ENCODE results near the gene KCNN1.
"Not testable (repeated sequence)": the region's sequence is repeated elsewhere in the genome, so short reads cannot be mapped to it uniquely, and the experiment has no call there.

Gene KCNN1

GRCh38 chr19:17969096-17969792 is 2.3 kb downstream of the KCNN1 start:
- DNase-seq, result no peak

GRCh38 chr19:17972230-17972629 is 5.3 kb downstream of the KCNN1 start:
- no peak for DNase-seq

GRCh38 chr19:17973759-17974158 is 6.9 kb downstream of the KCNN1 start:
- DNase-seq, result no peak

DNA sequence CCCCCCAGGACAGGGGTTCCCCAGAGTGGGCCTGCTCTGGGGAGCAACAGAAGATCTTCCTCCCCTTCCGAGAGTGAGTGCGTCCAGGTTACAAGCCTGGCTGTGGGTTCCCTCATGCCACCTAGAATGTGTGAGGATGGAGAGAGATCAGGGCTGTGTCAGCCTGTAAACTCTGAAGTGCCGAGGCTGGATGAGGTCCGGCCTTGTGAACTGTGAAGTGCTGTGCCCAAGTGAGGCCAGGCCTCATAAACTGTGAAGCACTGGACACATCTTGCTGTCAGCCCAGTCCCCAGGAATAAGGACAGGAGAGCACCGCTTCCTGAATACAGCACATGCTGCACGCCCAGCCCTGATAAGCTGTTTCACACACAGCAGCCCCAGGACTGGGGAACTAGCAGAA is 7.6 kb downstream of the KCNN1 start:
- DNase-seq, result no peak

DNA sequence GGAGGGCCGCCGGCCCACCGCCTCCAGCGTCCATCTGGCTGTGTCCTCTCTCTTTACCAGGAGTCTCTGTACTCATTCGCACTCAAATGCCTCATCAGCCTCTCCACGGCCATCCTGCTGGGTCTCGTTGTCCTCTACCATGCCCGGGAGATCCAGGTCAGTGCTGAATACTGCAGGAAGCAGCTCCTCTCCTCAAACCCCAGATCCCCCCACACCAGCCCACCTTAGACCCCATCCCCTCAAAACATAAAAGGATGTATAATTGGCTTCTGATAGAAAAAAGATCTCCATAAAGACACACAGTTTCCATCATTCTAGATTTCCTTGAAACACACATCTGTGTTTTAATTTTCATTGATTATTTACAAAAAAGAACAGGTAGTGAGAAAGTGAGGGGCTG is 8.1 kb downstream of the KCNN1 start:
- no peak for DNase-seq

GRCh38 chr19:17977021-17977420 is 10.1 kb downstream of the KCNN1 start:
- DNase-seq, result no peak

DNA sequence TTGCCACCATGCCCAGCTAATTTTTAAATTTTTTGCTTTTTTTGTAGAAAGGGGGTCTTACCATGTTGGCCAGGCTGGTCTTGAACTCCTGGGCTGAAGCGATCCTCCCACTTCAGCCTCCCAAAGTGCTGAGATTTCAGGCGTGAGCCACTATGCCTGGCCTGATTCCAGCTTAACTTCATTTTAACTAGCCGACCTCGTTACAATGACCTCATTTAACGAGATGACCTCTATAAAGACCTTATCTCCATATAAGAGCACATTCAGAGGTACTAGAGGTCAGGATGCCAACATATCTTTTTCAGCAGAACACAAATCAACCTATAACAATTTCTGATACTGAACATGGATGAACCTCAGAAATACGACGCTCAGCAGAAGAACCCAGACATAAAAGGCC is 10.6 kb downstream of the KCNN1 start:
- no peak for DNase-seq

- no peak for DNase-seq
These were observed 14.7 kb downstream of the KCNN1 start for GRCh38 chr19:17981611-17982010.

DNA sequence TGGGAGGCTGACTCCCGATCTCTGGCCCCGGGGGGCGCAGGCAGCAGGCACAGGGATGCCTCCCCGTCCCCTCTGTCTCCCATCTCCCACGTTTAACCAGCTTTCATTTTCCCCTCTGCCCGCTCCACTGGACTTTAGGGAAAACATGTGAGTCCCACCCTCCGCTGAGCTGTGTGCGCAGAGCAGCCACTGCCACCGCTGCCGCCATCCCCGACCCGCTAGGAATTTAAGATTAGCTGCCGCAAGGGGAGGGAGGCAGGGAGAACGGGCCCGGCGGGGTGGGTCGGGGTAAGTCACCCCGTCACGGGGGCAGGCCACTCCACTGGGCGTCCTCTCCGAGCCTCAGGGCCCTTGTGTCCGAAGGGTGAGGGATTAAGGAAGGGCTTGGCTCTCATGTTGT is 15.5 kb downstream of the KCNN1 start:
- no peak for DNase-seq

DNA sequence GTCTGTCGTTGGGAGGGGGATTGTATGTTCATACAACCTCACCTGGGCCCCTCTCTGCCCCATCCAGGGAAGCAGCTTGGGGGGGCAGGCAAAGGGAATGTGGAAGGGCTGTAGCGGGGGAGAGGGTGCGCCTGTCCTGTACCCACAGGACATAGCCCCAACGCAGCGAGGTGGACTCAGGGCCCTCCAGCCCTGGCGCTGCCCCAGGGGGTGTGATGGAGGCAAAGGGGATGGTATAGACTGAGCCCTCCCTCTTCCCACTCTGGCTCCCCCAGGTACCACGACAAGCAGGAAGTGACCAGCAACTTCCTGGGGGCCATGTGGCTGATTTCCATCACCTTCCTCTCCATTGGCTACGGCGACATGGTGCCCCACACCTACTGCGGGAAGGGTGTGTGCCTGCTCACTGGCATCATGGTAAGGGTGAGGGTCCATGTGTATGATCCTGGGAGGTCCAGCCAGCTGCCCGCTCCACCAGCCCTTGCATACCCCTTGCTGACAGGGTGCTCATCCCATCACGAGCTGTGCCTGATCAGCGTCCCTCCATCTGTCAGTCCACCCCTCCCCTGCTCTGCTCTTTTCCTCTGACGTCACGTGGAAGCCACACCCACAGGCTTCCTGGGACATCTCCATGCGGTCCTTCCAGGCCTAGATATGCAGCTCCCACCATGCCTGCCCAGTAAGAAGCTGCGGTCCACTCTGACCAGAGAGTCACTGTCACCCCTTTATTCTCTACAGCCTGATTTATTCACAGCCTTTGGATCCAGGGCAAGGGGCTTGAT is 18.3 kb downstream of the KCNN1 start:
- DNase-seq, result no peak

DNA sequence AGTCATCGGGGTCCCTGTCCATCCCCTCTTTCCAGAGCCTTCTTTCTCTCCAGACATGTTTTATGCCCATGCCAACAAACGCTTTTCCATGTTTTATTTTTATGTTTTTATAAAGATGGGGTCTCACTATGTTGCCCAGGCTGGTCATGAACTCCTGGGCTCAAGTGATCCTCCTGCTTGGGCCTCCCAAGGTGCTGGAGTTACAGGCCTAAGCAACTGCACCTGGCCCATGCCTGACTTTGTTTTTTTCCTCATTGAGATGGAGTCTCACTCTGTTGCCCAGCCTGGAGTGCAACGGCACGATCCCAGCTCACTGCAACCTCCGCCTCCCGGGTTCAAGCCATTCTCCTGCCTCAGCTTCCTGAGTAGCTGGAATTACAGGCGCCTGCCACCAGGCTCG is 19.7 kb downstream of the KCNN1 start:
- DNase-seq, result not testable (repeated sequence)

DNA sequence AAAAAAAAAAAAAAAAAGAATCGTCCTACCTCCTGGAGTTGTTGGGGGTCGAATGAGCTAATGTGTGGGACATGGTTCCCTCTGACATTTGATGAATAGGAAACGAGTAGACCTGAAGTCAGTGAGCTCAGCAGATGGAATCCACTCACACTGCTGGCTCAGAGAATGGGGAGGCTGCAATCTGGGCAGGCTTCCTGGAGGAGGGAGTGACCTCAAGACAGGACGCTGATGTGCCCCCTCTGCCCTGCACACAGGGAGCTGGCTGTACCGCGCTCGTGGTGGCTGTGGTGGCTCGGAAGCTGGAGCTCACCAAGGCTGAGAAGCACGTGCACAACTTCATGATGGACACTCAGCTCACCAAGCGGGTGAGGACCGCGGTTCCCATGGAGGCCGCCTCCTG is 21.3 kb downstream of the KCNN1 start:
- no peak for DNase-seq

- DNase-seq, result no peak
These were observed 22.7 kb downstream of the KCNN1 start for GRCh38 chr19:17989425-17990094.

DNA sequence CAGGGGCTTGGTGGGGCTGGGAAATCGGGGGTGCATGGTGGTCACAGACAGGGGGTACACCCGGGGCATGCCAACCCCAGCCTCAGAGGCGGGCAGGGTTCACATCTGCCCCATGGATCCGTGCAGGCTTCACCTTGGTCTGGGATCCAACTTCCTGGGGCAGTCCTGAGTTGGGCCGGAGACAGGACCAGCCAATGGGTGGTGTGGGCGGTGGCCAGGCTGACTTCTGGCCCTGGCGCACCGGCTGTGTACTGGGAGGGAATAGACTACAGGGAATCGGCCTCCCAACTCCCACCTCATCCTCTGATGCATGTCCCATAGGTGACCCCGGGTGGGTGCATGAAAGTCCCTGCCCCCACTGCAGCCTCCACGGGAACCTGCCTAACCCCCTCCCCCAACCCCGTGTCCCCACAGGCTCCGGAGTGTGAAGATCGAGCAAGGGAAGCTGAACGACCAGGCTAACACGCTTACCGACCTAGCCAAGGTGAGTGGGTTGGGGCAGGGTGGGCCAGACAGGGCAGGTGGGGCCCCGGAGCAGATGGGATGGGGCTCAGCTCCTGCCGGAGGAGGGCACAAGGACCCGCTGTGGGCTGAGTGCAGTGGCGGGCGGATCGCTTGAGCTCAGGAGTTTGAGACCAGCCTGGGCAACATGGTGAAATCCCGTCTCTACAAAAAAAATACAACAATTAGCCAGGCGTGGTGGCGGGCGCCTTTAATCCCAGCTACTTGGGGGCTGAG is 26.3 kb downstream of the KCNN1 start:
- DNase-seq, result no peak

DNA sequence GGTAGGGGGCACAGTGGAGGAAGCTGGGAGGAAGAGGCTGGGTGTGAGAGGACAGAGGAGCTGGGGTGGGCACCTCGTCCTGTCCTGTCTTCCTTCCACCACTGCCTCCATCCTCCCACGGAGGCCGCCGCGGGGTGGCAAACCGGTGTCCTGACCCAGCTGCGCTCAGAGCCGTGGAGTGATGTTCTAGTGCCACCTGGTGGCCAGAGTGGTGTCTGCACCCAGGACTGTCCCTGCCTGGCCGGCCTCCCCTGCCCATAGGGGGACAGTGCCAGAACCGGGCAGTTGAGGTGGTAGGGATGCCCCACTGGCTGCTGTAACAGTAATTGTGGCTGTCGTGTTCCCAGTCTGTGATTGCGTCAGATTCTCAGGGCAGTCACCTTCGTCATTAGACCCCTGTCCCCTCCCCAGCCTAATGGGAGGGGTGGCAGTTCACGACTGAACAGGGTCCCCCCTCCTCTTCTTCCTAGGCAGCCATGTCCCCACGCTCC is 30.0 kb downstream of the KCNN1 start:
- peak; percentile 4 for DNase-seq

DNA sequence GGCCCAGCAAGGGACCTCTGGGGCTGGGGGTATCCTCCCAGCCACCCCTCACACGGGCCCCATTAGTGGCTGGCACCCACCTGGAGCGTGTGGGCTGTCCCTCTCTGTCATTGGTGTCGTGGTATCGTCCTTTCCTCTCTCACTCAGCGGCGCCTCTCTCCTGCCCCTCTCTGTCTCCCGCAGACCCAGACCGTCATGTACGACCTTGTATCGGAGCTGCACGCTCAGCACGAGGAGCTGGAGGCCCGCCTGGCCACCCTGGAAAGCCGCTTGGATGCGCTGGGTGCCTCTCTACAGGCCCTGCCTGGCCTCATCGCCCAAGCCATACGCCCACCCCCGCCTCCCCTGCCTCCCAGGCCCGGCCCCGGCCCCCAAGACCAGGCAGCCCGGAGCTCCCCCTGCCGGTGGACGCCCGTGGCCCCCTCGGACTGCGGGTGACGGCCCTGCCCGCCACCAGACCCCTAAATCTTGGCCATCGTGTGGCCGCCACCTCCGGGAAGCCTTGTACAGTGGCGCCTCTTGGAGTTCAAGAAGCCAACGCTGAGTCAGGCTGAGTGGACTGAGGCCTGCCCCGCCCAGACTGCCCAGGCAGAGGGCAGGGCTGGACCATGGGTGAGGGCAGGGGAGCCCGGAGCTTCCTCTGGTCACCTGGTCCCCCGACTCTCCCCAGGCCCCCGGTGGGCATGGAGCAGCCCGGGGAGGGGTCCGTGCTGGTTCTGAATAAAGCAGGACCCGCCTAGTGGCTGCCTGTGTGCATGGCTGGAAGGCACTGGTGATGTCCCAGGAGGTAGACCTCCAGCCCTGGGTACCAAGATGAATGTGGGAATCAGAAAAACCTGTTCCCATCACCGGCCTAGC is 31.3 kb downstream of the KCNN1 start:
- no peak for DNase-seq

DNA sequence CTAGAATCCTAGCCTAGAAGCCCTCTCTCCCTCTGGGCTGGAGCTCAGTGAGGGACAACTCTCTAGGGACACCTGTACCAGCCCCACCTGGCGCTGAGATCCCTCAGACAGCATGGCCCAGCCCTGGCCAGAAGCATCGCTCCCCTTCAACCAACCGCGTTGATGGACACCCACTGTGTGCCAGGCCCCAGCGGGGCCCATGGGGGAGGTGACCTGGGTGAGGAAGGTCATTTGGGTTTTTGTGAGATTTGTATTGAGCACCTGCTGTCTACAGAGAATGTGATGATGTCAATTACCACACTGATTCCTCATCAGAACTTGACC is 31.9 kb downstream of the KCNN1 start:
- no peak for DNase-seq

DNA sequence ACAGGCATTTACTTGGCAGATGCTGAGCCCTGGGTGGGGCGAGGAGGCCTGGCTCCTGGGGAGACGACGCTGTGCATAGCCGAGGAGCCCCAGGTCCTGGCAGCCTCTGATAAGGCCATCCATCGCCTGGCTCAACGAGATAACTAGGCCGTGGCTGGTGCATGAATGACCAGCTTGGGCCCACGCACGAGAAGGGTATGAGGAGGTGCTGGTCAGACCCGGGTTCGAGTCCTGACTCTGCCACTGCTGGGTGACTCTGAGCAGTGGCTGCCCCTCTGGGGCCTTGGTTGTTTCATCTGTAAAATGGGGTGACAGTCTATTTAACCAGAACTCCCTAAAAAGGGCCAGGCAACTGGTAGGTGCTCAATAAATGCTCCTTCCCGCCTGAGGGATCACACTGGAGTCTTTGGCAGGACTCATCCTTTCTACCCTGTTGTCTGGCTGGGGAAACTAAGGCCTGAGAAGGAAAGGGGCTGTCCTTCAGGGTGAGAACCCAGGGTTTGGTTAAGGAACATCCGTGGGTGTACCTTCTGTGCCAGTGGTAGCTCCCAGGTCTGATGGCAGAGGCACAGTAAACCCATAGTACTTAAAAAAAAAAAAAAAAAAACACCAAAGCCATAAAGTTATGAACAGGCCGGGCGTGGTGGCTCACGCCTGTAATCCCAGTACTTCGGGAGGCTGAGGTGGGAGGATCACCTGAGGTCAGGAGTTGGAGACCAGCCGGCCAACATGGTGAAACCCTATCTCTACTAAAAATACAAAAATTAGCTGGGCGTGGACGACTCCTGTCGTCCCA is 33.0 kb downstream of the KCNN1 start:
- DNase-seq, result no peak

DNA sequence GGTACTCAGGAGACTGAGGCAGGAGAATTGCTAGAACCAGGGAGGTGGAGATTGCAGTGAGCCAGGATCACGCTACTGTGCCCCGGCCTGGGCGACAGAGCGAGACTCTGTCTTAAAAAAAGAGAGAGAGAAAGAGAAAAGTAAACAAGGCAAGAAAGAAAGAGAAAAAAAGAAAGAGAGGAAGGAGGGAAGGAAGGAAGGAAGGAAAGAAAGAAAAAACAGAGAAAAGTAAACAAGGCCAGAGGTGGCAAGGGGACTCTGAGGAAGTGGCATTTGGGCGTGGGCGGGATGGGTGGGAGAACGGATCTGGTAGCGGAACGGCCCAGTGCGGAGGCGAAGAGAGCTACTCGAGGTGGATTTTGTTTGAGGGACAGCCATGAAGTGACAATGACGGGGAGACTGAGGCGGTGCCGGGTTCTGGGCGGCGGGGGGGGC is 33.6 kb downstream of the KCNN1 start:
- no peak for DNase-seq

DNA sequence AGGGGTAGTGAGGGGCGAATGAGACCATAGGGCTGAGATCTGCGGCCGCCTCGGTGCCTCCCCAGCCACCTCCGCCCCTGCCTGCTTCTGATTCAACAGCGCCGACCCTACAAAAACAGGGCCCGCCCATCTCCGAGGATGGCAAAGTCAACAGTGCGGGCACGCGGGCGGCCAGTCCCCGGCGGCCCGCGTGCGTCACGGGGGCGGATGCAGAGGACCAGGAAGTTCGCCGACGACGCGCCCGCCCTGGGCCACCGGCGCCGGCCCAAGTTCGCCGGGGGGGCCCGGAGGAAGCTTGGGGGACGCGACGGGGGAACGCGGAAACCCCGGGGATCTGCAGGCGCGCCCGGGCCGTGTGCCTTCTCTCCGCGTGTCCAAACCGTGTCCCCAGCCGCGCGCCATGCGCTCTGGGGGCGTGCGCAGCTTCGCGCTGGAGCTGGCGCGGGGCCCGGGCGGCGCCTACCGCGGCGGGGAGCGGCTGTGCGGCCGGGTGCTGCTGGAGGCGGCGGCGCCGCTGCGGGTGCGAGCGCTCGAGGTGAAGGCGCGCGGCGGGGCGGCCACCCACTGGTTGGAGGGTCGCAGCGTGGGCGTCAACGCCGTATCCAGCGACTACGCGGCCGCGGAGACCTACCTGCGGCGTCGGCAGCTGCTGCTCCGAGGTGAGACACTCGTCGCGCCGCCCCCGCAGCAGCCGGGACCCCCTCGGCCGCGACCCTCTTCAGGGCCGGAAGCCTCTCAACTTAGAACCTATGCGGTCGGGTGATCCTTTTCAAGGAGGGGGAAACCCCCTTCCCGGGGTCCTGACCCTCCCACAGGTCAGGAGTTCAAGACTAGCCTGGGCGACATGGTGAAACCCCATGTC is 34.2 kb downstream of the KCNN1 start:
- DNase-seq, result peak; percentile 10
